Activated B cell treated with CpG ODN at 0.5 μM for 24 hours (primary cell): Measurements from ENCODE around the gene NUDT1. TPM values are rescaled to one million over a fixed set of nuclear protein-coding genes. Genes with fewer than 3 reads are reported as not detected.
"Not testable (repeated sequence)": the region's sequence is repeated elsewhere in the genome, so short reads cannot be mapped to it uniquely, and the experiment has no call there.

Experiments used
- ATAC-seq: fragments of 200-7000 bp; cut with Tn5 transposase; one replicate; pipeline ENCODE4 v1.10.0; 2021; ENCODE audit warnings: low read depth, mild to moderate bottlenecking, moderate library complexity
- CTCF ChIA-PET: fragments of 350-600 bp; sonication (Branson Sonifier 250); formaldehyde crosslinking; loops from one replicate; lab custom pipeline; 2021; ENCODE audit warnings: antibody characterized with exemption; lab: Charles Lee
- POLR2A ChIA-PET: fragments of 350-600 bp; sonication (Branson Sonifier 250); formaldehyde crosslinking; loops from one replicate; lab custom pipeline; 2021; ENCODE audit warnings: antibody characterized with exemption; lab: Charles Lee
- DNase-seq: peaks from one replicate; pipeline ENCODE4 v3.0.0; 2022
- H3K27ac Mint-ChIP-seq: one replicate; pipeline ENCODE4 v1.8.0; 2020; ENCODE audit warnings: mixed read lengths
- H3K27me3 Mint-ChIP-seq: one replicate; pipeline ENCODE4 v1.8.0; 2021; ENCODE audit warnings: mixed read lengths
- H3K36me3 Mint-ChIP-seq: one replicate; pipeline ENCODE4 v1.8.0; 2021; ENCODE audit warnings: low read depth, mixed read lengths
- H3K4me1 Mint-ChIP-seq: one replicate; pipeline ENCODE4 v1.8.0; 2021; ENCODE audit warnings: mixed read lengths
- H3K4me3 Mint-ChIP-seq: one replicate; pipeline ENCODE4 v1.8.0; 2020; ENCODE audit warnings: mild to moderate bottlenecking, mixed read lengths
- H3K9me3 Mint-ChIP-seq: one replicate; pipeline ENCODE4 v1.8.0; 2020; ENCODE audit warnings: mixed read lengths
- intact Hi-C: fragments of 100-400 bp; cut with micrococcal nuclease; formaldehyde crosslinking; loops from one replicate; pipeline ENCODE4 v1.15.1; 2024
- total RNA-seq: library from RNA; stranded (reverse); gene quantifications from 2 replicates; pipeline ENCODE4 v1.2.3, GENCODE V29; 2022
- TF ChIP-seq, protein P1 (sequence below): fragments of 200-600 bp; IDR thresholded peaks from one replicate; pipeline ENCODE4 v1.8.0; 2022; ENCODE audit warnings: antibody characterized with exemption, mild to moderate bottlenecking

Gene NUDT1
- total RNA-seq, 1 donor from 2014 or later = 38.0 TPM

- Mint-ChIP-seq H3K9me3 (no peaks in the 10 kb centered on the region), H3K36me3 (peaks cover 76% of the 10 kb centered on the region), H3K4me1 (peaks cover 47% of the 10 kb centered on the region), H3K27ac (peak overlapping the region; percentile 92), H3K27me3 (no peaks in the 10 kb centered on the region), H3K4me3 (peak overlapping the region; percentile 76)
- CTCF ChIA-PET = interaction anchor here (0.6 to 1.7 kb wide), 6 partner anchors 13 to 190 kb away, joined by 3 to 10 read pairs (median 4); no protein-coding TSS in a partner anchor
- POLR2A ChIA-PET = interaction anchor here (0.6 to 4.8 kb wide), 11 partner anchors 14 to 94 kb away, joined by 3 to 43 read pairs (median 11); partner anchors contain the start of genes EIF3B, MAD1L1, MRM2 and NUDT1
- ATAC-seq (peak; percentile 71), DNase-seq (peak; percentile 58)
- TF ChIP-seq, protein P1, sequence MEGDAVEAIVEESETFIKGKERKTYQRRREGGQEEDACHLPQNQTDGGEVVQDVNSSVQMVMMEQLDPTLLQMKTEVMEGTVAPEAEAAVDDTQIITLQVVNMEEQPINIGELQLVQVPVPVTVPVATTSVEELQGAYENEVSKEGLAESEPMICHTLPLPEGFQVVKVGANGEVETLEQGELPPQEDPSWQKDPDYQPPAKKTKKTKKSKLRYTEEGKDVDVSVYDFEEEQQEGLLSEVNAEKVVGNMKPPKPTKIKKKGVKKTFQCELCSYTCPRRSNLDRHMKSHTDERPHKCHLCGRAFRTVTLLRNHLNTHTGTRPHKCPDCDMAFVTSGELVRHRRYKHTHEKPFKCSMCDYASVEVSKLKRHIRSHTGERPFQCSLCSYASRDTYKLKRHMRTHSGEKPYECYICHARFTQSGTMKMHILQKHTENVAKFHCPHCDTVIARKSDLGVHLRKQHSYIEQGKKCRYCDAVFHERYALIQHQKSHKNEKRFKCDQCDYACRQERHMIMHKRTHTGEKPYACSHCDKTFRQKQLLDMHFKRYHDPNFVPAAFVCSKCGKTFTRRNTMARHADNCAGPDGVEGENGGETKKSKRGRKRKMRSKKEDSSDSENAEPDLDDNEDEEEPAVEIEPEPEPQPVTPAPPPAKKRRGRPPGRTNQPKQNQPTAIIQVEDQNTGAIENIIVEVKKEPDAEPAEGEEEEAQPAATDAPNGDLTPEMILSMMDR = no peak
- intact Hi-C loops = loop anchor here (1.0 kb wide), 6 partner anchors 19 to 53 kb away; partner anchors contain the start of genes MAD1L1, MRM2, NUDT1 and SNX8
Measured at GRCh38 chr7:2261611-2262010, 19.6 kb downstream of the NUDT1 start.

DNA sequence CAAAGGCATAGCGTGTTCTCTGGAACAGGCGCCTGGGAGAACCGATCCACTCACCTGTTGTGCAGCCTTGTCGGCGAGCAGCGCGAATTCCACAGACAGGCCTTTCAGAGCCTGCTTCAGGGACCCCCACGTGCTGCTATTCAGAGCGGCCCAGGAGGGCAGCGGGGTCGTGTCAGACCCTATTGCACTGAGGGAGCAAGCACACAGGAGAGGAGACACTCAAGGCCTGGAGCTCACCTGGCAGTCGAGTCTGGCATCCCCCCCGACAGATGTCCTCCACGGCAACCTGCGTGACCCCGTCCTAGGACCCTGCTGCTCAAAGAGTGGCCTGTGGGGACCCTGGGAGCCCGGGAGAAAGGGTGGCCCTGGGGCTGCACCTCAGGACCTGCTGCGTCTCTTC lies 21.1 kb downstream of the NUDT1 start:
- DNase-seq (no peak), ATAC-seq (no peak)
- H3K27me3 Mint-ChIP-seq = no peaks in the 10 kb centered on the region
- POLR2A ChIA-PET = interaction anchor here (4.8 kb wide), 1 partner anchor 33 kb away, joined by 43 read pairs; no protein-coding TSS in a partner anchor
- H3K4me3 Mint-ChIP-seq = no peak overlapping the region
- intact Hi-C loops = no loop called here
- CTCF ChIA-PET = no interaction called here
- peaks cover 47% of the 10 kb centered on the region for H3K4me1 Mint-ChIP-seq
- TF ChIP-seq, protein P1 = no peak
- peaks cover 72% of the 10 kb centered on the region for H3K36me3 Mint-ChIP-seq
- H3K9me3 Mint-ChIP-seq = no peaks in the 10 kb centered on the region
- H3K27ac Mint-ChIP-seq = peak overlapping the region; percentile 41

- POLR2A ChIA-PET = interaction anchor here (0.7 kb wide), 1 partner anchor 13 kb away, joined by 3 read pairs; no protein-coding TSS in a partner anchor
- Mint-ChIP-seq H3K4me3 (no peak overlapping the region), H3K27ac (peak overlapping the region; percentile 2), H3K27me3 (no peaks in the 10 kb centered on the region), H3K36me3 (peaks cover 67% of the 10 kb centered on the region), H3K9me3 (no peaks in the 10 kb centered on the region), H3K4me1 (peaks cover 40% of the 10 kb centered on the region)
- TF ChIP-seq, protein P1 = no peak
- CTCF ChIA-PET = interaction anchor here (0.6 kb wide), 1 partner anchor 16 kb away, joined by 5 read pairs; no protein-coding TSS in a partner anchor
- DNase-seq = no peak
- intact Hi-C loops = no loop called here
- ATAC-seq = no peak
Measured at GRCh38 chr7:2264158-2264557, 22.1 kb downstream of the NUDT1 start.

- DNase-seq = no peak
- no peaks in the 10 kb centered on the region for H3K27me3 Mint-ChIP-seq
- ATAC-seq = no peak
- no peak overlapping the region for H3K27ac Mint-ChIP-seq
- H3K4me1 Mint-ChIP-seq = peaks cover 12% of the 10 kb centered on the region
- ChIA-PET POLR2A (no interaction called here), CTCF (interaction anchor here (1.6 kb wide), 1 partner anchor 10 kb away, joined by 3 read pairs; no protein-coding TSS in a partner anchor)
- TF ChIP-seq, protein P1 = no peak
- H3K36me3 Mint-ChIP-seq = peaks cover 72% of the 10 kb centered on the region
- H3K9me3 Mint-ChIP-seq = no peaks in the 10 kb centered on the region
- intact Hi-C loops = no loop called here
- no peak overlapping the region for H3K4me3 Mint-ChIP-seq
Measured at GRCh38 chr7:2266911-2267310, 24.9 kb downstream of the NUDT1 start.

DNA sequence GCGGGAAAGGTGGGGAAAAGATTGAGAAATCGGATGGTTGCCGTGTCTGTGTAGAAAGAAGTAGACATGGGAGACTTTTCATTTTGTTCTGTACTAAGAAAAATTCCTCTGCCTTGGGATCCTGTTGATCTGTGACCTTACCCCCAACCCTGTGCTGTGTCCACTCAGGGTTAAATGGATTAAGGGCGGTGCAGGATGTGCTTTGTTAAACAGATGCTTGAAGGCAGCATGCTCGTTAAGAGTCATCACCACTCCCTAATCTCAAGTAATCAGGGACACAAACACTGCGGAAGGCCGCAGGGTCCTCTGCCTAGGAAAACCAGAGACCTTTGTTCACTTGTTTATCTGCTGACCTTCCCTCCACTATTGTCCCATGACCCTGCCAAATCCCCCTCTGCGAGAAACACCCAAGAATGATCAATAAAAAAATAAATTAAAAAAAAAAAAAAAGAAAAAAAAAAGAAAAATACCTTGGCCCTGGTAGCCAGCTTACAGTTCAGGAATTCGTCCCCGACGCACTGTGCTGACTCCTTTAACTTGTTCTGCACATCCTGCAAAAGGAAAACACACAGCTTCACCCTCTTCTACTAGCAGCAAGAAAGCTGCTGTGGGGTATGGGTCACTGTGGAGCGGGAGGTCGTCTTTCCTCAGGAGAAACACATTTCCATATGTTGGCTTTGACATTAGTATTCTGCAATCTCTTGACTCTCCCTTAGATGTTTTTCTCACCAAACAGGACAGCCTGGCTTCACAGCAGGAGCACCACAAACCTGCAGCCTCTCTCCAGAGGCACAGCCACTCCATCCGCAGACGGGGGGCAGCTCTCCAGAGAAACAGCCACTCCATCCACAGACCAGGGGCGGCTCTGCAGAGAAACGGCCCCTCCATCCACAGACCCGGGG lies 27.3 kb downstream of the NUDT1 start:
- H3K9me3 Mint-ChIP-seq, H3K27me3 Mint-ChIP-seq, DNase-seq, H3K4me1 Mint-ChIP-seq, H3K27ac Mint-ChIP-seq, intact Hi-C loops, CTCF ChIA-PET, ATAC-seq, H3K4me3 Mint-ChIP-seq: not testable (repeated sequence)
- H3K36me3 Mint-ChIP-seq = peaks cover 65% of the 10 kb centered on the region
- POLR2A ChIA-PET = interaction anchor here (0.6 kb wide), 1 partner anchor 687 kb away, joined by 5 read pairs; no protein-coding TSS in a partner anchor
